ENCODE measurements around the gene UNC93A. TPM values are rescaled to one million over a fixed set of nuclear protein-coding genes. Genes with fewer than 3 reads are reported as not detected.

Gene UNC93A
- total RNA-seq, 1 donor from 2014 or later = not detected

DNA sequence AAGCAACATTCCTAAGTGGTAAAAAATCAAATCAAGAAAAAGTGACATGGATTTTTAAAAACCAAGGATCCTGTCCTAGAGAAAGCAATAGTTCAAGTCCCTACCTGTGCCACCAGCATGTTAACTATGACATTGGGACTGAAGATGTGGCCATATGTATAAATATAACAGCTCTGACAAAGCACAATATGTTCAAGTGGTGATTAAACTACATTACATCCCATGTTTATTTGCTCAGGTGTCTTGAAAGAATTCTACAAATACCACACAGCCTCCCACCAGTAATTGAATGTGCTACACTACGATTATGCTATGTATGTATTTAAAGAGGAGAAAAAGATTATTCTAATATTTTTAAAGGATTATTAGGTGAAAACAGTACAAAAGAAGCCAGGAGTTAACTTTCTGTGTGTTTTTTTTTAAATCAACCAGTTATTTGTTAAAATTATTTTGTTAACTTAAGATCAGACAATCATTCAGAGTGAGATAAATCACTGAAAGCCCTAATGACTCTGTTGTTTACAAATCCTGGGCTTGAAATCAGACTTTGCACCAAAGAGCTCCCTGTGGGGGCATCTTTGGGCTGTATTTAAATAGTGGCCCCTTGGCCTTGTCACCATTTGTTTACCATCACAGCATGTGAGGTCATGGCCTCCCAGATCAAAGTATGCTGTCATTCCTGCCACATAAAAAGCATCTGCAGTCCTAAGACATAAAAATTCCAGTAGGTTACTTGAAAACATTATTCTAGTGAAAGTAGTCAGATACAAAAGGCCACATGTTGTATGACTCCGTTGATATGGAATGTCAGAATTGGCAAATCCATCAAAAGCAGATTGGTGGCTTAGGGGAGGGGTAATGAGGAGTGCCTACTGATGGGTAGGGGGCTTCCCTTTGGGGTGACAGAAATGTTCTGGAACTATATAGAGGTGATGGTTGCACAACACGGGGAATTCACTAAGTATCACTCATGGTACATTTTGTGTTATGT, 50.8 kb downstream of the UNC93A start:
- intact Hi-C loops (cut with DNase I) = no loop called here
- Histone ChIP-seq H3K9me3 (no peaks in the 10 kb centered on the region), H3K36me3 (no peaks in the 10 kb centered on the region), H3K4me3 (no peak overlapping the region), H3K27ac (no peak overlapping the region), H3K4me1 (no peaks in the 10 kb centered on the region), H3K27me3 (ENCODE audit: low read depth) (no peaks in the 10 kb centered on the region)
- DNase-seq (no peak), ATAC-seq (no peak)
- TF ChIP-seq CTCF (IDR thresholded peaks at IDR 0.05) = no peak

DNA sequence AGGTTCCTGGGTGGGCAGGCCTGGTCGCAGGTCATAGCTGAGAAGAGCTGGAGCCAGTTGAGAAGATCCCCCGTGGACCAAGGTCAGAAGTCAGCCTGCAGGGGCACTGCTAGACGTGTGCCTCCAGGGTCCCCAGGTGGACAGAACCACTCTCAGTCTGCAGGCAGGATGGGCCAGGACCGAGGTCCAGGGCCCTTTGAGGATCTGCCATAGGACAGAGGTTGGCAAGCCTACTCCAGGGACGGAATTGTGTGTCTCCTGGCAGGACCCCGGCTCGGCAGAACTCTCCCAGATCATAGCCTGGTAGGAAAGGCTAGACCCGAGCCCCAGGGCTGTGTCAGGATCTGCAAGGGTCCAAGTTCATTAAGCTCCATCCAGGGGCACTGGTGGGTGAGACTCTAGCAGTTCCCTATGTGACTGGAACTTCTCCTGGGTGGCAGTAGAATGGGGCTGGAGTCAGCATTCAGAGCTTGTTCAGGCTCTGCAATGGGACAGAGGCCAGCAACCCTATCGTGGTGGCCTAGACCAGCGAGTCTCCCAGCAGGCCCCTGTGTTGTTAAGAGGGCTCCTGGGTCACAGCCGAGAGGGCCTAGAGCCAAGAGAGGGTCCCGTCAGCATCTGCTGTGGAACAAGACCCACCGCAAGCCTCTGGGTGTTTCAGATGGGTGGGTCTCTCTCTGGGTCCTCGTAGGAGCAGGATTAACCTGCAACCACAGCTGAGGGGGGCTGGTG, 51.9 kb downstream of the UNC93A start:
- intact Hi-C loops (cut with DNase I) = no loop called here
- Histone ChIP-seq H3K27me3 (ENCODE audit: low read depth) (no peaks in the 10 kb centered on the region), H3K36me3 (no peaks in the 10 kb centered on the region), H3K4me3 (no peak overlapping the region), H3K27ac (no peak overlapping the region), H3K4me1 (no peaks in the 10 kb centered on the region), H3K9me3 (no peaks in the 10 kb centered on the region)
- ATAC-seq (no peak), DNase-seq (no peak)
- TF ChIP-seq CTCF (IDR thresholded peaks at IDR 0.05) = no peak

DNA sequence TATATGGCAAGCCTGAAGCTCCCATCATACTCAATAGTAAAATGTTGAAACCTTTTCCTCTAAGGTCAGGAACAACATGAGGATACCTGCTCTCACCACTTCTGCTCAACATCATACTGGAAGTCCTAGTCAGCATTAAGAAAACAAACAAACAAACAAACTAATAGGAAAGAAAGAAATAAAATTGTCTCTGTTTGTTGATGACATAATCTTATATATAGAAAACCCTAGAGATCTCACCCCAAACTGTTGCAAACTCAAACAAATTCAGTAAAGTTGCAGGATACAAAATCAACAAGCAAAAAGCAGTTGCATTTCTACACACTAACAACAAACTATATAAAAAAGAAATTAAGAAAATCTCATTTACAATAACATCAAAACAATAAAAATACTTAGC, 54.2 kb downstream of the UNC93A start:
- ATAC-seq (no peak), DNase-seq (no peak)
- intact Hi-C loops (cut with DNase I) = no loop called here

GRCh38 chr6:167345960-167346359, 54.8 kb downstream of the UNC93A start:
- intact Hi-C loops (cut with DNase I) = no loop called here
- TF ChIP-seq CTCF (IDR thresholded peaks at IDR 0.05) = no peak
- H3K27ac ChIP-seq = no peak overlapping the region
- H3K9me3 ChIP-seq = no peaks in the 10 kb centered on the region
- no peak for DNase-seq
- H3K4me1 ChIP-seq = peaks cover 13% of the 10 kb centered on the region
- H3K36me3 ChIP-seq = no peaks in the 10 kb centered on the region
- H3K4me3 ChIP-seq = no peak overlapping the region
- ATAC-seq = no peak
- H3K27me3 ChIP-seq (ENCODE audit: low read depth) = peaks cover 4% of the 10 kb centered on the region

More for the DNA sequence above, 54.2 kb downstream of the UNC93A start:
- Histone ChIP-seq H3K27me3 (ENCODE audit: low read depth) (no peaks in the 10 kb centered on the region), H3K27ac (no peak overlapping the region), H3K36me3 (no peaks in the 10 kb centered on the region), H3K4me3 (no peak overlapping the region), H3K9me3 (no peaks in the 10 kb centered on the region), H3K4me1 (peaks cover 7% of the 10 kb centered on the region)
- no peak for TF ChIP-seq CTCF (IDR thresholded peaks at IDR 0.05)

GRCh38 chr6:167347226-167347625, 56.1 kb downstream of the UNC93A start:
- Histone ChIP-seq H3K9me3 (no peaks in the 10 kb centered on the region), H3K27me3 (ENCODE audit: low read depth) (peaks cover 6% of the 10 kb centered on the region), H3K4me3 (no peak overlapping the region), H3K27ac (no peak overlapping the region), H3K4me1 (peaks cover 24% of the 10 kb centered on the region), H3K36me3 (no peaks in the 10 kb centered on the region)
- no peak for TF ChIP-seq CTCF (IDR thresholded peaks at IDR 0.05)
- ATAC-seq = no peak
- intact Hi-C loops (cut with DNase I) = no loop called here
- no peak for DNase-seq
